ENCODE data around the gene ZFP90. TPM values are rescaled to one million over a fixed set of nuclear protein-coding genes. Genes with fewer than 3 reads are reported as not detected.

ZFP90 gene
- polyA plus RNA-seq, 2 of the 4 experiments (the other 2 are of a cell fraction): 13.8 to 21.6 TPM

DNA sequence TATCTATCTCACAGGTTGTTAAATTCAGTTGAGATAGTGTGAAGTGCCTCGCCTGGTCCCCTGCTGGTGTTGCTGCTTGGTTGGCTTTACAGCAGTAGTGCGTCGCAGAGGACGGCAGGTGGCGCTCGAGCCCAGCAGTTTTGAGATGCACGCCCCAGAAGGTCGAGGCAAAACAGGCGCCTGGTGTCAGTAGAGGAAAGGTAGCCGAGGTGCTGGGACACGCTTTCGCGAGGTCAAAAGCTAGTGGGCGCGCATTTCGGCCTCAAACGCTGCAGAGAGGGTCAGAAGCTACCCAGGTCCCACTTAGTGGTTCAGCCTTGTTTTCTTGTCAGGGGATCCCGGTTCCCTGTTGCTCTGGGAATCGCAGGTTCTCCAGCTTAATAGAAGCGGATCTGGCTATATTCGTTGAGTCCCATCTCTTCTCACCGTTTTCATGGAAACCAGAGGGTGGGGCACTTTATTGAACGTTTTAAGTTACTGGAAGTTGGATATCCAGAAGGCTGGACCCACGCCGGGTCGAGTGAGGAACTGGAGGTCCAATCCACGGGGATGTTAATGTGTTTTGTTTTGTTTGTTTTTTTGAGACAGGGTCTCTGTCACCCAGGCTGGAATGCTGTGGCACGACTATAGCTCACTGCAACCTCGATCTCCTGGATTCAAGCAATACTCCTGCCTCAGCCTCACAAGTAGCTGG, 10.3 kb upstream of the ZFP90 start (continued):
- no peak for TF ChIP-seq RARB (CRISPR knock-in tag; IDR thresholded peaks at IDR 0.05)
- no peak for TF ChIP-seq RNF2 (IDR thresholded peaks at IDR 0.05; ENCODE audit: borderline replicate concordance, low read depth)
- no peak for TF ChIP-seq MAFK (IDR thresholded peaks at IDR 0.05; ENCODE audit: partially characterized antibody)
- no peak for TF ChIP-seq NFE2L2 (conservative IDR thresholded peaks at IDR 0.05; ENCODE audit: low read length)
- TF ChIP-seq, protein P1, sequence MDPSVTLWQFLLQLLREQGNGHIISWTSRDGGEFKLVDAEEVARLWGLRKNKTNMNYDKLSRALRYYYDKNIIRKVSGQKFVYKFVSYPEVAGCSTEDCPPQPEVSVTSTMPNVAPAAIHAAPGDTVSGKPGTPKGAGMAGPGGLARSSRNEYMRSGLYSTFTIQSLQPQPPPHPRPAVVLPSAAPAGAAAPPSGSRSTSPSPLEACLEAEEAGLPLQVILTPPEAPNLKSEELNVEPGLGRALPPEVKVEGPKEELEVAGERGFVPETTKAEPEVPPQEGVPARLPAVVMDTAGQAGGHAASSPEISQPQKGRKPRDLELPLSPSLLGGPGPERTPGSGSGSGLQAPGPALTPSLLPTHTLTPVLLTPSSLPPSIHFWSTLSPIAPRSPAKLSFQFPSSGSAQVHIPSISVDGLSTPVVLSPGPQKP (IDR thresholded peaks at IDR 0.05; ENCODE audit: low read depth, low read length): no peak
- TF ChIP-seq, protein P2, sequence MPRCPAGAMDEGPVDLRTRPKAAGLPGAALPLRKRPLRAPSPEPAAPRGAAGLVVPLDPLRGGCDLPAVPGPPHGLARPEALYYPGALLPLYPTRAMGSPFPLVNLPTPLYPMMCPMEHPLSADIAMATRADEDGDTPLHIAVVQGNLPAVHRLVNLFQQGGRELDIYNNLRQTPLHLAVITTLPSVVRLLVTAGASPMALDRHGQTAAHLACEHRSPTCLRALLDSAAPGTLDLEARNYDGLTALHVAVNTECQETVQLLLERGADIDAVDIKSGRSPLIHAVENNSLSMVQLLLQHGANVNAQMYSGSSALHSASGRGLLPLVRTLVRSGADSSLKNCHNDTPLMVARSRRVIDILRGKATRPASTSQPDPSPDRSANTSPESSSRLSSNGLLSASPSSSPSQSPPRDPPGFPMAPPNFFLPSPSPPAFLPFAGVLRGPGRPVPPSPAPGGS (IDR thresholded peaks at IDR 0.05): no peak
- TF ChIP-seq ZSCAN20 (CRISPR knock-in tag; IDR thresholded peaks at IDR 0.05): no peak
- TF ChIP-seq, protein P3, sequence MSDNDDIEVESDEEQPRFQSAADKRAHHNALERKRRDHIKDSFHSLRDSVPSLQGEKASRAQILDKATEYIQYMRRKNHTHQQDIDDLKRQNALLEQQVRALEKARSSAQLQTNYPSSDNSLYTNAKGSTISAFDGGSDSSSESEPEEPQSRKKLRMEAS (IDR thresholded peaks at IDR 0.05): peak; percentile 89

DNA sequence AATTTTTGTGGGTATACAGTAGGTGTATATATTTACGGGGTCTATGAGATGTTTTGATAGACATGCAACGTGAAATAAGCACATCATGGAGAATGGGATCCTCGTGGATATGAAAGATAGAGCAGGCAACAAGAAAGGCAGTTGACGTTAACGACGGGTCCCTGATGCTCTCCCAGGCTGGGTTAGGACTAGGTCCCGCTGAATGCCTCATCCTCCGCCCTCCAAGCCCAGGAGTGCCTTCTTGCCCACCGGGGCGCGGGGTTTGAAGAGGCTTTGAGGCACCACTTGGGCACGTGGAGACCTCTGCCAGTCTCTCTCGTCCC, 9.5 kb upstream of the ZFP90 start:
- no peak for FAIRE-seq
- H3K27ac ChIP-seq: peak overlapping the region; percentile 80 to 92; a peak in 5 of 6 replicates
- WGBS (ENCODE audit: missing lambda C conversion rate): 18% methylated on average over 13 of the region's 13 CpGs

DNA sequence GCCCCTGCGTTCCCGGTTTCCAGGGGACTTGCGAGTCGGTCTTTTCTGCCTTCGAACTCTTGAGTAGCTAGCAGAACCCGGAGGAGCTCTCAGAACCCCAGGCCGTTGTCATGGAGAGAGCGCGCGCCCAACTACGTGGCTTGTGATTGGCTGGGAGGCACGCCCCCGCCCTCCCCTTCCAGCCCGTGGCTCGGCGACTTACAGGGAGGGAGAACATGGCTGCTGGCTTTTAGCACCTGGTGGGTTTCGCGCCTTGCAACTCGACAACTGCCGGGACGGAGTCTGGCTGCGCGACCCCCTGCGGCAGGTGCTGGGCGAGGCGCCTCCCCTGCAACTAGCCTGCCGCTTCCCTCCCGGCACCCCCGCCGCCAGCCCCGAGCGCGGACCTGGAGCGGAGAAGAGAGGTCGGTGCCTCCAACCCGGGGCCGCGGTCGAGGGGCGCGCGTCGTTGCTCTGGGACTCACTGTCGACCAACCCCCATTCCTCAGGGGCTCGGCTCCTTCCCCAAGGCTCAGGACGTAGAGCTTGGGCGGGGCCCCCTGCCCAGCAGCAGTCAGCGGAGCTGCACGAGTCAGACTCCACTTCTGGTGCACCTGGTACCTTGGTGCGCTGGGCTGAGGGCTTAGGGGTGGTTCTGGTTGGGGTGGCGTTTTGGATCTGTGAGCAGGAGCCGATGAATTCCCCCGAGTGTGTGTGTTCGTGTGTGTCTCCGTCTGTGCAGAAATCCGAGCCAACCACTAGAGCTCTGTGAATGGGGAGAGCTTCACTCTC, 9.0 kb upstream of the ZFP90 start:
- ATAC-seq: peak; percentile 96 to 97
- no peak for FAIRE-seq
- WGBS (ENCODE audit: missing lambda C conversion rate): 7% methylated on average over 19 of the region's 56 CpGs
- H3K4me1 ChIP-seq: peaks cover 4% of the 10 kb centered on the region; the same call in 1 of the 3 replicates
- peak overlapping the region; percentile 82 for H3K4me2 ChIP-seq
- peak overlapping the region; percentile 80 to 92 for H3K27ac ChIP-seq
- peaks cover 15% of the 10 kb centered on the region for H3K9me3 ChIP-seq
- CTCF ChIA-PET: interaction anchor here (0.5 to 4.2 kb wide), 15 partner anchors 8 to 762 kb away, joined by 3 to 30 read pairs (median 8); partner anchors contain the start of genes TANGO6 and ZFP90
- TF ChIP-seq, protein P3 (IDR thresholded peaks at IDR 0.05): peak; percentile 97
- TF ChIP-seq POLR2A (IDR thresholded peaks at IDR 0.05; ENCODE audit: low read length) (peak; percentile 55), RNF2 (IDR thresholded peaks at IDR 0.05; ENCODE audit: borderline replicate concordance, low read depth) (0 out of 2 replicates have a peak, but pooled peaks have one; percentile 20), EHMT2 (IDR thresholded peaks at IDR 0.05; ENCODE audit: low read depth) (no peak), KDM5A (IDR thresholded peaks at IDR 0.05) (peak; percentile 30; the same call in 1 of the 2 replicates), JUN (IDR thresholded peaks at IDR 0.05) (peak; percentile 13 to 45; a peak in 1 of 5 replicates), MAFK (IDR thresholded peaks at IDR 0.05; ENCODE audit: partially characterized antibody) (no peak)
- TF ChIP-seq, protein P4, sequence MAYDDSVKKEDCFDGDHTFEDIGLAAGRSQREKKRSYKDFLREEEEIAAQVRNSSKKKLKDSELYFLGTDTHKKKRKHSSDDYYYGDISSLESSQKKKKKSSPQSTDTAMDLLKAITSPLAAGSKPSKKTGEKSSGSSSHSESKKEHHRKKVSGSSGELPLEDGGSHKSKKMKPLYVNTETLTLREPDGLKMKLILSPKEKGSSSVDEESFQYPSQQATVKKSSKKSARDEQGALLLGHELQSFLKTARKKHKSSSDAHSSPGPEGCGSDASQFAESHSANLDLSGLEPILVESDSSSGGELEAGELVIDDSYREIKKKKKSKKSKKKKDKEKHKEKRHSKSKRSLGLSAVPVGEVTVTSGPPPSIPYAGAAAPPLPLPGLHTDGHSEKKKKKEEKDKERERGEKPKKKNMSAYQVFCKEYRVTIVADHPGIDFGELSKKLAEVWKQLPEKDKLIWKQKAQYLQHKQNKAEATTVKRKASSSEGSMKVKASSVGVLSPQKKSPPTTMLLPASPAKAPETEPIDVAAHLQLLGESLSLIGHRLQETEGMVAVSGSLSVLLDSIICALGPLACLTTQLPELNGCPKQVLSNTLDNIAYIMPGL (CRISPR knock-in tag; IDR thresholded peaks at IDR 0.05; ENCODE audit: borderline replicate concordance): no peak
- TF ChIP-seq, protein P5, sequence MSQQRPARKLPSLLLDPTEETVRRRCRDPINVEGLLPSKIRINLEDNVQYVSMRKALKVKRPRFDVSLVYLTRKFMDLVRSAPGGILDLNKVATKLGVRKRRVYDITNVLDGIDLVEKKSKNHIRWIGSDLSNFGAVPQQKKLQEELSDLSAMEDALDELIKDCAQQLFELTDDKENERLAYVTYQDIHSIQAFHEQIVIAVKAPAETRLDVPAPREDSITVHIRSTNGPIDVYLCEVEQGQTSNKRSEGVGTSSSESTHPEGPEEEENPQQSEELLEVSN (IDR thresholded peaks at IDR 0.05; ENCODE audit: borderline replicate concordance, low read depth): peak; percentile 98
- TF ChIP-seq, protein P1 (IDR thresholded peaks at IDR 0.05; ENCODE audit: low read depth, low read length): no peak
- POLR2A ChIA-PET: no interaction called here
- DNase-seq (ENCODE audit: low read depth in 1 of 2, low spot score in 1 of 2): peak; percentile 91 to 99
- H3K4me3 ChIP-seq: peak overlapping the region; percentile 85

More for the DNA sequence above, 9.5 kb upstream of the ZFP90 start:
- no peak for DNase-seq (ENCODE audit: low read depth in 1 of 2, low spot score in 1 of 2)
- Histone ChIP-seq H3K4me2 (peak overlapping the region; percentile 82), H3K4me3 (peak overlapping the region; percentile 85), H3K9me3 (peaks cover 15% of the 10 kb centered on the region), H3K4me1 (peaks cover 4% of the 10 kb centered on the region; the same call in 1 of the 3 replicates)
- peak; percentile 67 to 68 for ATAC-seq
- TF ChIP-seq ZSCAN20 (CRISPR knock-in tag; IDR thresholded peaks at IDR 0.05) (no peak), RFX5 (IDR thresholded peaks at IDR 0.05) (no peak), HOXA7 (CRISPR knock-in tag; IDR thresholded peaks at IDR 0.05) (no peak), TFCP2L1 (CRISPR knock-in tag; IDR thresholded peaks at IDR 0.05) (no peak), BHLHE40 (IDR thresholded peaks at IDR 0.05; ENCODE audit: low read depth, low read length) (no peak)
- TF ChIP-seq, protein P6, sequence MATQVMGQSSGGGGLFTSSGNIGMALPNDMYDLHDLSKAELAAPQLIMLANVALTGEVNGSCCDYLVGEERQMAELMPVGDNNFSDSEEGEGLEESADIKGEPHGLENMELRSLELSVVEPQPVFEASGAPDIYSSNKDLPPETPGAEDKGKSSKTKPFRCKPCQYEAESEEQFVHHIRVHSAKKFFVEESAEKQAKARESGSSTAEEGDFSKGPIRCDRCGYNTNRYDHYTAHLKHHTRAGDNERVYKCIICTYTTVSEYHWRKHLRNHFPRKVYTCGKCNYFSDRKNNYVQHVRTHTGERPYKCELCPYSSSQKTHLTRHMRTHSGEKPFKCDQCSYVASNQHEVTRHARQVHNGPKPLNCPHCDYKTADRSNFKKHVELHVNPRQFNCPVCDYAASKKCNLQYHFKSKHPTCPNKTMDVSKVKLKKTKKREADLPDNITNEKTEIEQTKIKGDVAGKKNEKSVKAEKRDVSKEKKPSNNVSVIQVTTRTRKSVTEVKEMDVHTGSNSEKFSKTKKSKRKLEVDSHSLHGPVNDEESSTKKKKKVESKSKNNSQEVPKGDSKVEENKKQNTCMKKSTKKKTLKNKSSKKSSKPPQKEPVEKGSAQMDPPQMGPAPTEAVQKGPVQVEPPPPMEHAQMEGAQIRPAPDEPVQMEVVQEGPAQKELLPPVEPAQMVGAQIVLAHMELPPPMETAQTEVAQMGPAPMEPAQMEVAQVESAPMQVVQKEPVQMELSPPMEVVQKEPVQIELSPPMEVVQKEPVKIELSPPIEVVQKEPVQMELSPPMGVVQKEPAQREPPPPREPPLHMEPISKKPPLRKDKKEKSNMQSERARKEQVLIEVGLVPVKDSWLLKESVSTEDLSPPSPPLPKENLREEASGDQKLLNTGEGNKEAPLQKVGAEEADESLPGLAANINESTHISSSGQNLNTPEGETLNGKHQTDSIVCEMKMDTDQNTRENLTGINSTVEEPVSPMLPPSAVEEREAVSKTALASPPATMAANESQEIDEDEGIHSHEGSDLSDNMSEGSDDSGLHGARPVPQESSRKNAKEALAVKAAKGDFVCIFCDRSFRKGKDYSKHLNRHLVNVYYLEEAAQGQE (IDR thresholded peaks at IDR 0.05): no peak
- ChIA-PET POLR2A (no interaction called here), CTCF (interaction anchor here (0.5 to 4.2 kb wide), 24 partner anchors 9 to 595 kb away, joined by 3 to 30 read pairs (median 6); partner anchors contain the start of genes TANGO6 and ZFP90)
